GM12878 (cell line): Measurements from ENCODE around the gene FABP1. TPM values are rescaled to one million over a fixed set of nuclear protein-coding genes. Genes with fewer than 3 reads are reported as not detected.

Experiments used
- ATF7 ChIP-seq: fragments of 450-650 bp; IDR thresholded peaks from 2 replicates; pipeline ENCODE4 v1.6.1; 2016; ENCODE audit warnings: low read depth, mild to moderate bottlenecking
- CHD2 ChIP-seq: IDR thresholded peaks from 2 replicates; pipeline ENCODE4 v1.6.1; 2011; ENCODE audit warnings: low read depth, low read length, improper control_type of control experiment, borderline replicate concordance
- CREM ChIP-seq: IDR thresholded peaks from 2 replicates; pipeline ENCODE4 v1.6.1; 2014; ENCODE audit warnings: antibody characterized with exemption, low read depth
- CUX1 ChIP-seq: IDR thresholded peaks from 2 replicates; pipeline ENCODE4 v1.6.1; 2012; ENCODE audit warnings: improper control_type of control experiment, low read depth, low read length; ENCODE audit not compliant: insufficient replicate concordance
- NR2C2 ChIP-seq: IDR thresholded peaks from 2 replicates; pipeline ENCODE4 v1.6.1; 2011; ENCODE audit warnings: borderline replicate concordance, low read depth; ENCODE audit not compliant: control insufficient read depth, insufficient read length
- NRF1 ChIP-seq: conservative IDR thresholded peaks from 2 replicates; pipeline ENCODE4 v1.6.1; 2011; ENCODE audit warnings: mild to moderate bottlenecking, low read depth, low read length, improper control_type of control experiment
- ZNF687 ChIP-seq: fragments of 450-650 bp; IDR thresholded peaks from 2 replicates; pipeline ENCODE4 v1.6.1; 2017; ENCODE audit warnings: mild to moderate bottlenecking, moderate library complexity
- ZSCAN29 ChIP-seq: fragments of 450-650 bp; IDR thresholded peaks from 2 replicates; pipeline ENCODE4 v1.6.1; 2017; ENCODE audit warnings: mild to moderate bottlenecking, moderate library complexity
- polyA plus RNA-seq, 11 experiments: library from polyadenylated mRNA; depleted of rRNA in 4 of 11; unstranded in 6 of 11; stranded (reverse) in 5 of 11; fragments of >200 nt; fragmentation: Nextera tagmentation in 4 of 11; fragmentation: Illumina TruSeq in 1 of 11; extraction: Ambion mirVana in 4 of 11; extraction: Trizol in 1 of 11; gene quantifications; 1 replicate in 1 of 11; 2 replicates in 10 of 11; pipeline versions ENCODE4 v1.2.1 to v1.2.3, GENCODE V29; 2011 to 2016; ENCODE audit warnings: inconsistent platforms in 2 of 11, missing spikeins in 2 of 11, low read depth in 1 of 11
- total RNA-seq, 4 experiments: library from RNA; depleted of rRNA in 3 of 4; stranded (reverse); fragments of >200 nt in 3 of 4; fragmentation: Illumina TruSeq in 1 of 4; extraction: Trizol in 1 of 4; gene quantifications; 2 replicates each; pipeline versions ENCODE4 v1.2.1 to v1.2.3, GENCODE V29; 2013 to 2021

FABP1 gene
- total and polyA plus RNA-seq, 10 of the 15 experiments (the other 5 are each of a cell fraction or from before 2014, with no cell fraction given): not detected

- TF ChIP-seq ZNF687: no peak
- TF ChIP-seq NRF1: no peak
- no peak for TF ChIP-seq CREM
- TF ChIP-seq CHD2: no peak
- no peak for TF ChIP-seq ATF7
- no peak for TF ChIP-seq CUX1
- no peak for TF ChIP-seq NR2C2
- TF ChIP-seq ZSCAN29: no peak
Measured at GRCh38 chr2:88131201-88131998, 3.5 kb upstream of the FABP1 start (continued).
